ENCODE data around the gene ANTXR2. TPM values are rescaled to one million over a fixed set of nuclear protein-coding genes. Genes with fewer than 3 reads are reported as not detected.
A peak's percentile ranks its signal among the peaks of the same experiment; 100 is the strongest.
"Not testable (repeated sequence)": the region's sequence is repeated elsewhere in the genome, so short reads cannot be mapped to it uniquely, and the experiment has no call there.

The ANTXR2 gene
- total RNA-seq, 1 donor from 2014 or later: 96.0 TPM

GRCh38 chr4:80017125-80017854 is 55.7 kb downstream of the ANTXR2 start:
- no peak for DNase-seq

GRCh38 chr4:80016506-80016905 is 56.5 kb downstream of the ANTXR2 start:
- no peak for DNase-seq

- no peak for DNase-seq
These were observed 57.4 kb downstream of the ANTXR2 start for GRCh38 chr4:80015407-80016189.

- DNase-seq: no peak
These were observed 58.5 kb downstream of the ANTXR2 start for GRCh38 chr4:80014531-80014930.

- no peak for DNase-seq
These were observed 60.7 kb downstream of the ANTXR2 start for GRCh38 chr4:80012291-80012690.

- DNase-seq: no peak
These were observed 61.3 kb downstream of the ANTXR2 start for GRCh38 chr4:80011636-80012236.

GRCh38 chr4:80010316-80010715 is 62.7 kb downstream of the ANTXR2 start:
- no peak for DNase-seq

GRCh38 chr4:80009806-80010205 is 63.2 kb downstream of the ANTXR2 start:
- no peak for DNase-seq

GRCh38 chr4:80008971-80009370 is 64.1 kb downstream of the ANTXR2 start:
- no peak for DNase-seq

- DNase-seq: no peak
These were observed 64.7 kb downstream of the ANTXR2 start for GRCh38 chr4:80008351-80008750.

- DNase-seq: no peak
These were observed 65.3 kb downstream of the ANTXR2 start for GRCh38 chr4:80007745-80008149.

- no peak for DNase-seq
These were observed 65.9 kb downstream of the ANTXR2 start for GRCh38 chr4:80006935-80007744.

GRCh38 chr4:80005863-80006262 is 67.2 kb downstream of the ANTXR2 start:
- DNase-seq: peak; percentile 15

GRCh38 chr4:80004319-80004718 is 68.7 kb downstream of the ANTXR2 start:
- DNase-seq: no peak

GRCh38 chr4:80002559-80002958 is 70.5 kb downstream of the ANTXR2 start:
- DNase-seq: not testable (repeated sequence)

- DNase-seq: not testable (repeated sequence)
These were observed 74.0 kb downstream of the ANTXR2 start for GRCh38 chr4:79999048-79999447.

- no peak for DNase-seq
These were observed 74.8 kb downstream of the ANTXR2 start for GRCh38 chr4:79998201-79998600.

- DNase-seq: peak; percentile 27
These were observed 76.2 kb downstream of the ANTXR2 start for GRCh38 chr4:79996851-79997250.

GRCh38 chr4:79993476-79993875 is 79.6 kb downstream of the ANTXR2 start:
- peak; percentile 21 for DNase-seq

- no peak for DNase-seq
These were observed 81.4 kb downstream of the ANTXR2 start for GRCh38 chr4:79991601-79992000.

- not testable (repeated sequence) for DNase-seq
These were observed 81.9 kb downstream of the ANTXR2 start for GRCh38 chr4:79991100-79991499.

GRCh38 chr4:79987401-79987800 is 85.6 kb downstream of the ANTXR2 start:
- DNase-seq: no peak
